Suprapubic skin (tissue), 3 donors: ENCODE data around the gene TLR9.

Experiments
- POLR2AphosphoS5 ChIP-seq, 3 donors: sonication (generic); formaldehyde crosslinking; IDR thresholded peaks; one replicate each; pipeline ENCODE4 v1.6.1; 2017; ENCODE audit warnings: antibody characterized with exemption in 3 of 3
- TF ChIP-seq, protein P1 (sequence below), 2 donors: fragments of 200-600 bp in 1 of 2; fragments of 450-650 bp in 1 of 2; sonication (generic) in 1 of 2; IDR thresholded peaks; one replicate each; pipeline ENCODE4 v1.5.1; 2016 to 2019; ENCODE audit warnings: antibody characterized with exemption in 2 of 2, mild to moderate bottlenecking in 1 of 2, moderate library complexity in 1 of 2

- TF ChIP-seq, protein P1, sequence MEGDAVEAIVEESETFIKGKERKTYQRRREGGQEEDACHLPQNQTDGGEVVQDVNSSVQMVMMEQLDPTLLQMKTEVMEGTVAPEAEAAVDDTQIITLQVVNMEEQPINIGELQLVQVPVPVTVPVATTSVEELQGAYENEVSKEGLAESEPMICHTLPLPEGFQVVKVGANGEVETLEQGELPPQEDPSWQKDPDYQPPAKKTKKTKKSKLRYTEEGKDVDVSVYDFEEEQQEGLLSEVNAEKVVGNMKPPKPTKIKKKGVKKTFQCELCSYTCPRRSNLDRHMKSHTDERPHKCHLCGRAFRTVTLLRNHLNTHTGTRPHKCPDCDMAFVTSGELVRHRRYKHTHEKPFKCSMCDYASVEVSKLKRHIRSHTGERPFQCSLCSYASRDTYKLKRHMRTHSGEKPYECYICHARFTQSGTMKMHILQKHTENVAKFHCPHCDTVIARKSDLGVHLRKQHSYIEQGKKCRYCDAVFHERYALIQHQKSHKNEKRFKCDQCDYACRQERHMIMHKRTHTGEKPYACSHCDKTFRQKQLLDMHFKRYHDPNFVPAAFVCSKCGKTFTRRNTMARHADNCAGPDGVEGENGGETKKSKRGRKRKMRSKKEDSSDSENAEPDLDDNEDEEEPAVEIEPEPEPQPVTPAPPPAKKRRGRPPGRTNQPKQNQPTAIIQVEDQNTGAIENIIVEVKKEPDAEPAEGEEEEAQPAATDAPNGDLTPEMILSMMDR (IDR thresholded peaks at IDR 0.05) = no peak
- no peak for TF ChIP-seq POLR2AphosphoS5 (IDR thresholded peaks at IDR 0.05)
Observed at GRCh38 chr3:52177701-52178042, 47.8 kb downstream of the TLR9 start.
